NOMO-1 treated with dmso at 0.1 percent for 144 hours (cell line): ENCODE measurements around the gene ZIM2.

Source experiments
- DNase-seq: peaks from one replicate; lab custom pipeline; 2025; ENCODE audit not compliant: unreplicated experiment; lab: John Stamatoyannopoulos, UW

The ZIM2 gene

GRCh38 chr19:56811480-56811879 is 29.0 kb downstream of the ZIM2 start:
- DNase-seq, result no peak

DNA sequence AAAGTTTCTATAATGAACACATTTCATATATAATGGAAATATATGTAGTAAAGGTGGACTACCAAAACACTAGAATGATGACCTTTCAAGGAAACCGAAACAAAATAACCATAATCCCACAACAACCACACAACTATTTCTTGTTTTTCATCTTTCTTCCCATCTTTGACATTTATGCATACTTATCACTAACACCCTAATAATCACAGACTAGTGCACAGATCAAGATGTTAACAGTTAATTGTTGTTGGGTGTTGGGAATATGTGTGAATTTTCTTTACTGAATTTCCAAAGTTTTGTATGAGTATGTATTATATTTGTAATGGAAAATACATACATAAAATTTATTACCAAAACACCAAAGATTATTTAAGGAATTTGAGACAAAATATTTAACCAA is 30.3 kb downstream of the ZIM2 start:
- no peak for DNase-seq

GRCh38 chr19:56808717-56809392 is 31.7 kb downstream of the ZIM2 start:
- DNase-seq, result no peak

- no peak for DNase-seq
These were observed 33.9 kb downstream of the ZIM2 start for GRCh38 chr19:56806639-56807038.

DNA sequence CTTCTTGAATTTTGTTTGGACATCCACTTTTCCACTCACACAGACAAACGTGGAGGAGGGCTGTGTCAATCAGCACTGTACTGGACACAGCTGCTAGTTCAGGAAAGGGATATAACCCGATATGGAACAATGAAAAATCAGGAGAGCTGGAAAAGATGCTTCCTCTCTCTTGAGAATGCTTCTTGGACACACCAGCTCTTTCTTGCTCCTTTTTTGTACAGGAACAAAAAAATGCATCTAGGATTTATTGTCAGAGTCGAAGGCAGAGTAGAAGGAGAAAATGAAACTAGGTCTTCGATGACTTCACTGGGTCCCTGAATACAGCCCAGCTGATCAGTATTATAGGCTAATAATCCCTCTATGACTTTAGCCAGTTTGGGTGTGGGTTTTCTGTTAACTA is 62.2 kb downstream of the ZIM2 start:
- DNase-seq, result no peak

- no peak for DNase-seq
These were observed 70.9 kb downstream of the ZIM2 start for GRCh38 chr19:56769650-56770049.

- no peak for DNase-seq
These were observed 75.4 kb downstream of the ZIM2 start for GRCh38 chr19:56765137-56765536.

DNA sequence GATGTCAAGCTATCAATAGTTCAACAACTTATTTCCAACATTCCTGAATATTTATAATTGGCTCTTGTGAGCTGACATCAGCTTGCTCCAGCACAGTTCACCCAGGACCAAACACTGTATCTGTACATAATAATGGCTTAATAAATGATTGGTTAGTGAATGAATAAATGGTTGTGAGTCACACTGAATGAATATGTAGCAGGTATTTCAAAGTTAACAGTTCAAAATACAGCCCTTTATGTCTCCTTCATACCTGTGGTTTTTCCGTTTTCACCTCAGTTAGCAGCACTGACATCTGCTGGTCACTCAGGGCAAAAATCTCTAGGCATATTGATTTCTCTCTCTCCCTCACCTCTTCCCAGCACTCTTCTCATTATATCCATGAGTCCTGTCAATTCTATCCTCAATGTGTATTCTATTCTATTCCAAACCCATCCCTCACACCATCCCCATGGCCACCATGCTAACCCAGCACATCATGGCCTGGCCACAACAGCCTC is 76.3 kb downstream of the ZIM2 start:
- DNase-seq, result no peak

DNA sequence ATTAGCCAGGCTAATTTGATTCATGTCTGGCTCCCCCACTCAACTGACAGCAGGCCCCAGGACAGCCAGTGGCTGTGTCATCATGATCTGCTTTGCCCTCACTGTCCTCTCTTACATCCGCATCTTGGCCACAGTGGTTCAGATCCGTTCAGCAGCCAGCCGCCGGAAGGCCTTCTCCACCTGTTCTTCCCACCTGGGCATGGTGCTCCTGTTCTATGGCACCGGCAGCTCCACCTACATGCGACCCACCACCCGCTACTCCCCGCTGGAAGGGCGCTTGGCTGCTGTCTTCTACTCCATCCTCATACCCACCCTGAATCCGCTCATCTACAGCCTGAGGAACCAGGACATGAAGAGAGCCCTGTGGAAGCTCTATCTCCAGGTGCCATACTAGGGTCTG is 79.7 kb downstream of the ZIM2 start:
- no peak for DNase-seq

DNA sequence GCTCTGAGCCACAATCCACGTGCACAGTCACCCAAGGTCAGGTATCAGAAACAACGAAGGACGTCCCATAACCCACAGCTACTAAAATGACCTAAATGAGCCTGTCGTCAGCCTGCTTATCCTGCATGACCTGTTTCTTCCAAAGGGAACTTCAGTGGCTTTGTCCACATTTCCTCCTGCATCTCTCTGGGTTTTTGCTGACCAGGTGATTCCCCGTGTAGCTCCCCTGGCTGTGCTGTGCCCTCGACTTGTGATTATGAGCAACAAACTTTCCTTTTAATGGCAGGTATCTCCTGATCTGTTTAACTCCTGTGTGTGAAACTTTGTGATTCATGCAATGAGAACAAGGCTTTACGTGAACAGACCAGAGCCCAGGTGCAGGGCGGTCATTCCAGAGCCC is 81.0 kb downstream of the ZIM2 start:
- no peak for DNase-seq

GRCh38 chr19:56751078-56751489 is 89.4 kb downstream of the ZIM2 start:
- no peak for DNase-seq

- no peak for DNase-seq
These were observed 89.9 kb downstream of the ZIM2 start for GRCh38 chr19:56750658-56751057.

DNA sequence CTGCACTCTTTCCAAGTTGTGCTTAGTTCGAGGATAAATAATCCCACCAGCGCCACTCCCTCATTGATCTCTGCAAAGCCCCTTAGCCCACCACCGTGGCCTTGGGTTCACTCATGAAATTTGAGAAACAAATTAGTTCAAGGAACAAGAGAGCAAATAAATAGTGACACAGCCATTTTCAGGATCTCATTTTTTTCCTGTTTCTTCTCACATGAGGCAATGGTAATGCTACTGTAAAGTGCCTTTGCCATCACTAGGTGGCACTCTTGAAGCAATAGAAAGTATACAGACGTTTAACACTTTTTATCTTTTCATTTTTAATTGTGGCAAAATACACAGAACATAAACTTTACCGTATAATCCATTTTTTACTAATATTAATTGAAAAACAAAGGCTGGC is 92.1 kb downstream of the ZIM2 start:
- DNase-seq, result no peak

GRCh38 chr19:56746367-56746766 is 94.2 kb downstream of the ZIM2 start:
- DNase-seq, result no peak

GRCh38 chr19:56740501-56740900 is 100.0 kb downstream of the ZIM2 start:
- no peak for DNase-seq

- no peak for DNase-seq
These were observed 104.0 kb downstream of the ZIM2 start for GRCh38 chr19:56736571-56736970.

DNA sequence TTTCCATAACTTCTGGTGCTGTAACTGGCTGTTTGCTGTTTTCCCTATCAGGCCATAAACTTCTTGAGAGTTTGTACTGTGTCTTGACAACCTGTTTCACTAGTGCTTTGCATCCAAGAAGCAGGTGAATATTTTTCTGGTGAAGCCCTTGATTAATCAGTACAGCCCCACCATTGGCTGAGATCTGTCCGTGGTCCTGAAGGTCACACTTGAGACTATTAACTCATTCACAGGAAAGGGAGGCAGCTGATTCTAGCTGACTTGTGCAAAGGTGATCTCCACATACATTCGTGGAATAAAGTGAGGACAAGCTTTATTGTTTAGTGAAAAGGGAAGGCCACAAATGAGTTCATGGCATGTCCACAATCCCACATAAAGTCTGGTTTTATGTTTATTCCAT is 107.5 kb downstream of the ZIM2 start:
- DNase-seq, result no peak

DNA sequence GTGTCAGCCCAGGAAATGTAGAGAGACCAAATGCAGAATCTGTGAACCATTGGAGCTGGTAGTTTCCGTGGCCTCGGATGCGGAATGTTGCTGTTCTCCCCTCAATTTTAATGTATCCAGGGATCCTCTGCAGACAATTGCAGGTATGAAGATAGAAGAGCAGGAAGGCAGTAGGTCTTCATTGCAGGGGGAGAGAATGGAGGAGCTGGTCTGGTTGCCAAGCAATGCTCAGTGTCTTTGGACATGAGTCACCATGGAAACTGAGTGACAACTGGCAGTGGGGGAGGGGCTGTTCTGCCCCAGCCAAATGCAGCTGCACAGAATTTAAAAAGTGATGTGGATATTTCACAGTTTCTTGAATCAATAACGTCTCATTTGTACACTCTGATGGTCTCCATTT is 112.8 kb downstream of the ZIM2 start:
- DNase-seq, result no peak

GRCh38 chr19:56725829-56726424 is 114.6 kb downstream of the ZIM2 start:
- DNase-seq, result no peak
